Dendritic cell treated with granulocyte-macrophage colony-stimulating factor and Interleukin-4, amounts not matched to agents 40 ng/mL and 50 ng/mL, for 4 days (primary cell): ENCODE results near the gene ZSCAN10.
"Not testable (repeated sequence)": the region's sequence is repeated elsewhere in the genome, so short reads cannot be mapped to it uniquely, and the experiment has no call there.

Source experiments
- H3K27ac Mint-ChIP-seq: one replicate; pipeline ENCODE4 v1.8.0; 2022; ENCODE audit warnings: mild to moderate bottlenecking, mixed read lengths
- H3K27me3 Mint-ChIP-seq: one replicate; pipeline ENCODE4 v1.8.0; 2022; ENCODE audit warnings: mild to moderate bottlenecking, mixed read lengths
- H3K36me3 Mint-ChIP-seq: one replicate; pipeline ENCODE4 v1.8.0; 2022; ENCODE audit warnings: low read depth, mixed read lengths
- H3K4me1 Mint-ChIP-seq: one replicate; pipeline ENCODE4 v1.8.0; 2022; ENCODE audit warnings: low read depth, mixed read lengths
- H3K4me3 Mint-ChIP-seq: one replicate; pipeline ENCODE4 v1.8.0; 2022; ENCODE audit warnings: mild to moderate bottlenecking, moderate library complexity, mixed read lengths
- H3K9me3 Mint-ChIP-seq: one replicate; pipeline ENCODE4 v1.8.0; 2022; ENCODE audit warnings: mixed read lengths
- intact Hi-C: fragments of 100-400 bp; cut with micrococcal nuclease; formaldehyde crosslinking; loops from one replicate; pipeline ENCODE4 v1.15.0; 2022

Gene ZSCAN10

DNA sequence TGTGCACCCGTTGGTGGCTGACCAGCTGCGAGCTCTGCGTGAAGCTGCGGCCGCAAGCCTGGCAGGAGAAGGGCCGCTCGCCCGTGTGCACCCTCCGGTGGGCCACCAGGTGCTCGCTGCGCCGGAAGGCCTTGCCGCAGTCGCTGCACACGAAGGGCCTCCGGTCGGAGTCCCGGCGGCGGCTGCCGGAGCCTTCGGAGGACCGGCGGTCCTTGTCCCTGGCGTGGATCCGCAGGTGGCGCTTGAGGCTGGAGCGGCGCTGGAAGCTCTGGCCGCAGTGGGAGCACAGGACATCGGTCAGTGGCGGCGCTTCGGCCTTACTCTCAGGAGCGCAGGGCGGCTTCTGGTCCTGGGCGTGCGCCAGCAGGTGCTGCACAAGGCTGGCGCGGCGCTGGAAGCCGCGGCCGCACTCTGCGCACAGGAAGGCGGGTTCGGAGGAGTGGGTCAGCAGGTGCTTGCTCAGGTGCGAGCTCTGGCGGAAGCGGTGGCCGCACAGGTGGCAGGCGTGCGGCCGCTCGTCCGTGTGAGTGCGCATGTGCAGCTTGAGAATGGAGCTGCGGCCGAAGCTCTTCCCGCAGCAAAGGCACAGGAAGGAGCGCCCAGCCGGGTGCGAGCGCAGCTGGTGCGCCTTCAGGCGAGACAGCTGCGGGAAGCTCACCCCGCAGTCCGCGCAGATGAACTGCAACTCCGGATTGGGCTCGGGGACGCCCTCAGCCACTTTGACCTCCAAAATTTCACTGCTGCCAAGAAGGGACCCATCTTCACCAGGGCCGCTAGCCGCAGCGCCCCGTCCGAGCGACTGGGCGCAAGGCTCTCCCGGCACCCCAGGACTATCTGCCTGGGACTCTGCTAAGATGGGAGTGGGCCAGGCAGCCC, 9.1 kb downstream of the ZSCAN10 start:
- Mint-ChIP-seq H3K4me3 (no peak overlapping the region), H3K27ac (no peak overlapping the region), H3K27me3 (peaks cover 14% of the 10 kb centered on the region), H3K9me3 (no peaks in the 10 kb centered on the region), H3K36me3 (no peaks in the 10 kb centered on the region), H3K4me1 (peaks cover 40% of the 10 kb centered on the region)
- intact Hi-C loops = no loop called here

DNA sequence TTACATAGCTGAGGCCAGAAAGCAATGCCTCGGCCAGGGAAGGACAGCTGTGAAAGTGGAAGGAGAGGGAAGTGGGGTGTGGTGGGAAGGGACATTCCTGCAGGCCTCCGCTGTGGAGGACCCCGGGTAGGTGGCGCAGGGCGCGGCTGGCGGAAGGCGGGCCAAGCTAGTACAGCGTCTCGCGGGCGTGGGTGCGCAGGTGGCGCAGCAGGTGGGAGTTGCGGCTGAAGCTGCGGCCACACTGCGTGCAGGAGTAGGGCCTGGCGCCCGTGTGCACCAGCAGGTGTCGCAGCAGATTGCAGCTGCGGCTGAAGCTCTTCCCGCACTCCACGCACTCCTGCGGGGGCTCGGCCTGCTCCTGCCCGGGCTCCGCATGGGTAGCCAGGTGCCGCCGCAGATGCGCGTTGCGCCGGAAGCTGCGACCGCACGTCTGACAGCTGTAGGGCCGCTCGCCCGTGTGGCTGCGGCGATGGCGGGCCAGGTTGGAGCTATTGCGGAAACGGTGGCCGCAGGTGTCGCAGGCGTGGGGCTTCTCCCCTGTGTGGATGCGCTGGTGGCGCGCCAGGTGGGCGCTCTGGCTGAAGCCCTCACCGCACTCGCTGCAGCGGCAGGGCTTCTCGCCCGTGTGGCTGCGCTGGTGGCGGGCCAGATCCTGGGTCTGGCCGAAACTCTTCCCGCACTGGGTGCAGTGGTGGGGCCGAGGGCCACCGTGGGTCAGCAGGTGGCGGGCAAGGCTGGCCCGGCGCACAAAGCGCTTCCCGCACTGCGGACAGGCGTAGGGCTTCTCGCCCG, 10.0 kb downstream of the ZSCAN10 start:
- Mint-ChIP-seq H3K36me3 (peaks cover 6% of the 10 kb centered on the region), H3K27ac (no peak overlapping the region), H3K4me1 (peaks cover 40% of the 10 kb centered on the region), H3K9me3 (no peaks in the 10 kb centered on the region), H3K27me3 (peaks cover 14% of the 10 kb centered on the region), H3K4me3 (no peak overlapping the region)
- intact Hi-C loops = no loop called here

GRCh38 chr16:3088450-3088849, 10.6 kb downstream of the ZSCAN10 start:
- Mint-ChIP-seq H3K4me1 (peaks cover 40% of the 10 kb centered on the region), H3K9me3 (no peaks in the 10 kb centered on the region), H3K27me3 (peaks cover 14% of the 10 kb centered on the region), H3K4me3 (no peak overlapping the region), H3K36me3 (peaks cover 13% of the 10 kb centered on the region), H3K27ac (peak overlapping the region; percentile 89)
- intact Hi-C loops = no loop called here

GRCh38 chr16:3087243-3088235, 11.6 kb downstream of the ZSCAN10 start:
- peaks cover 40% of the 10 kb centered on the region for H3K4me1 Mint-ChIP-seq
- H3K27ac Mint-ChIP-seq = peak overlapping the region; percentile 89
- peak overlapping the region; percentile 81 for H3K4me3 Mint-ChIP-seq
- intact Hi-C loops = no loop called here
- no peaks in the 10 kb centered on the region for H3K9me3 Mint-ChIP-seq
- peaks cover 22% of the 10 kb centered on the region for H3K36me3 Mint-ChIP-seq
- H3K27me3 Mint-ChIP-seq = peaks cover 9% of the 10 kb centered on the region

DNA sequence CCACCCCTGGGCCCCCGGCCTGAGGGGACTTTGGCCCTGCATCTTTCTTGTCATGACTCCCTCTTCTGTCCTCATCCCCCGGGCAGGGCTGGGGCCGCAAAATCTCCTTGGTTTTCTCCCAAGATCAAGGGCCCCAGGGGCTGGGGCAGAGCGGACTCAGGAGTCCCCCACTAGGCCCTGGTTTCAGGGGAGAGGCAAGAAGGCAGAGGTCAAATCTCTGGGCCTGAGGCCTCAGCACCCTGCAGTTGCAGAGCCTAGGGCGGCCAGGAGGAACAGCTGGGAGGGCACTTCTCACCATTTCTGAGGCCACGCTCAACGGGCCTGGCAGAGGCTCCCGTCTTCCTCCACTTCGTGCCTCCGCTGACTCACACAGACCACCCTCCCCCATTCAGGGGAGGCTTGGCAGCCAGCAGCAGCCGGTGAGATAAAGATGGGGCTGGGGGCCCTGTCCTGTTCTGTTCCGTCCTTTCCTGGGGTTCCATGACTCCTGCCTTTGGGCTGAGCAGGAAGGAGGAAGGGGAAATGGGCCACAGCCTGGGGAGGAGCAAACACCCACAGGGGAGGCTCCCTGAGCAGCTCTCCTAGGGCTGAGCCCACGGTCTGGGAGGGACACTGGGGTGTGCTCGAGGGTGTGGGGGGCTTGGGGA, 12.4 kb downstream of the ZSCAN10 start:
- Mint-ChIP-seq H3K36me3 (peaks cover 28% of the 10 kb centered on the region), H3K4me1 (peaks cover 40% of the 10 kb centered on the region), H3K27ac (peak overlapping the region; percentile 89), H3K27me3 (peaks cover 2% of the 10 kb centered on the region), H3K9me3 (no peaks in the 10 kb centered on the region), H3K4me3 (peak overlapping the region; percentile 81)
- intact Hi-C loops = no loop called here

DNA sequence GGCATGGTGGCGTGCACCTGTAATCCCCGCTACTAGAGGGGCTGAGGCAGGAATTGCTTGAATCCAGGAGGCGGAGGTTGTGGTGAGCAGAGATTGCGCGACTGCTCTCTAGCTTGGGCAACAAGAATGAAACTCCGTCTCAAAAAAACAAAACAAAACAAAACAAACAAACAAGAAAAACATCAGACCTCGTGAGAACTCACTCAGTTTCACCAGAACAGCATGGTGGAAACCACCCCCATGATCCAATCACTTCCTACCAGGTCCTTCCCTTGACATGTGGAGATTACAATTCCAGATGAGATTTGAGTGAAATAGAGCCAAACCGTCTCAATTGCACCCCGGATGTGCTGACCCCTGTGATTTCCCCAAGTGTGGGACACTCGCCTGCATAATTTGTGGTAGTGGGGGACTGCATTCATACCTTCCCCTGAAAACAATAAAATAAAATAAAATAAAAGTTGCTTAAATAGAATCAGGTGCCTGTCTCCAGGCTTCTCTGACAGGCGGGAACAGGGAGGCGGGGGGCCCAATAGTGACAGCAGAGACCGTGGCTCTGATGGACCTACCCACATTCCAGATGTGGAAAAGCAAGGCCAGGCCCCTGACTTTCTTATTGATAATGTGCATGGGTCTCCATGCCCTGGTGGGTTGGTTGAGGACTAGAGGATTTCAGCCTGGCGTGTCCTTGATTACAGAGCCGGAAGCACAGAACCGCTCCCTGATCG, 13.1 kb downstream of the ZSCAN10 start:
- Mint-ChIP-seq H3K27me3 (peaks cover 2% of the 10 kb centered on the region), H3K4me3 (peak overlapping the region; percentile 81), H3K36me3 (peaks cover 32% of the 10 kb centered on the region), H3K4me1 (peaks cover 40% of the 10 kb centered on the region), H3K27ac (peak overlapping the region; percentile 89), H3K9me3 (no peaks in the 10 kb centered on the region)
- intact Hi-C loops = no loop called here

DNA sequence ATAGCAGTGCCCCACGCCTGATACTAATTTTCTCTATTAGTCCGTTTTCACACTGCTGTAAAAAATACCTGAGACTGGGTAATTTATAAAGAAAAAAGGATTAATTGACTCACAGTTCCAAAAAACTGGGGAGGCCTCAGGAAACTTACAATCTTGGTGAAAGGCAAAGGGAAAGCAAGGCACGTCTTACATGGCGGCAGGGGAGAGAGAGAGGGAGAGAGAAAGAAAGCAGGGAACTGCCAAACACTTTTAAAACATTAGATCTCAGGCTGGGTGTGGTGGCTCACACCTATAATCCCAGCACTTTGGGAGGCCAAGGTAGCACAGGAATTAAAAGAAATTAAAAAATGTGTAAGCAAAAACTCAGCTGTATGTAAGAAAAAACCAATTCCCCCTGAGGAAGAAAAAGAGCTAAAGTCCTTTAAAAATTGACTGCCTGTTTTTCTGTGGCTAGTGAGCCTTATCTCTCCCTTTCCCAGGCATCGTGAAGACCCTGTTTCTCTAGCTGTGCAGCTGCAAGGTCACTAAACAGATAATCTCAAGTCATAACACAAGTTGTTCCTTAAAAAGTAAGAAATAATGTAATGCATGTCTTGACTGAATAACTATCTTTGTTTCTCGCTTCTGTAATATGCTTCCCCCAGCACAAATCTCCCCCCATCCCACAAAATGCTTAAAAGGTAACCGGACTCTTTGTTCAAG, 14.0 kb downstream of the ZSCAN10 start:
- peaks cover 42% of the 10 kb centered on the region for H3K36me3 Mint-ChIP-seq
- H3K9me3 Mint-ChIP-seq = no peaks in the 10 kb centered on the region
- peaks cover 40% of the 10 kb centered on the region for H3K4me1 Mint-ChIP-seq
- intact Hi-C loops = no loop called here
- no peaks in the 10 kb centered on the region for H3K27me3 Mint-ChIP-seq
- peak overlapping the region; percentile 81 for H3K4me3 Mint-ChIP-seq
- H3K27ac Mint-ChIP-seq = peak overlapping the region; percentile 89

GRCh38 chr16:3084491-3084890, 14.6 kb downstream of the ZSCAN10 start:
- H3K36me3 Mint-ChIP-seq = peaks cover 48% of the 10 kb centered on the region
- H3K27me3 Mint-ChIP-seq = no peaks in the 10 kb centered on the region
- intact Hi-C loops = no loop called here
- no peaks in the 10 kb centered on the region for H3K9me3 Mint-ChIP-seq
- peaks cover 40% of the 10 kb centered on the region for H3K4me1 Mint-ChIP-seq
- H3K27ac Mint-ChIP-seq = no peak overlapping the region
- no peak overlapping the region for H3K4me3 Mint-ChIP-seq

- H3K36me3 Mint-ChIP-seq = peaks cover 54% of the 10 kb centered on the region
- H3K4me3 Mint-ChIP-seq, H3K27me3 Mint-ChIP-seq, H3K9me3 Mint-ChIP-seq, H3K27ac Mint-ChIP-seq, intact Hi-C loops: not testable (repeated sequence)
- peaks cover 40% of the 10 kb centered on the region for H3K4me1 Mint-ChIP-seq
Measured at GRCh38 chr16:3083408-3083807, 15.7 kb downstream of the ZSCAN10 start.

GRCh38 chr16:3081957-3082356, 17.1 kb downstream of the ZSCAN10 start:
- H3K9me3 Mint-ChIP-seq, H3K4me3 Mint-ChIP-seq, intact Hi-C loops, H3K27ac Mint-ChIP-seq, H3K27me3 Mint-ChIP-seq: not testable (repeated sequence)
- Mint-ChIP-seq H3K4me1 (peaks cover 25% of the 10 kb centered on the region), H3K36me3 (peaks cover 66% of the 10 kb centered on the region)

DNA sequence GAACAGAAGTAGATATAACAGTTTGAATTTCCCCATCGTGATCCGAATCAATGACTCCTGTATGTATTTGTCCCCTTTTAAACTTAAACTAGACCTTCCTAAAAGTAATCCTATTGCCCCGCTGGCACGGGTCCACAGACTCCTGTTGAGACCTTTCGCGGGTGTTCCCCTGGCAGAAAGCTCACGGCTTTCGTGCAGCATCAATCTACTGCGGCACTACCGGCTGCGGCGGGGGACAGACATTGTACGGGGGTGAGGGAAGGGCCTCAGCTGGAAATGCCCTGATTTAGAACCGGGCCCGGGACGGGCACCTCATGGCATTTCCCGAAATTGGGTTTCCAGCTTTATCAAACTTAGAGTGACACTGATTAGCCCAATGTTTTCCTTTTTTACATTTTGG, 19.1 kb downstream of the ZSCAN10 start:
- H3K36me3 Mint-ChIP-seq = peaks cover 74% of the 10 kb centered on the region
- peaks cover 13% of the 10 kb centered on the region for H3K4me1 Mint-ChIP-seq
- H3K9me3 Mint-ChIP-seq = no peaks in the 10 kb centered on the region
- intact Hi-C loops = no loop called here
- H3K27ac Mint-ChIP-seq = no peak overlapping the region
- H3K4me3 Mint-ChIP-seq = no peak overlapping the region
- H3K27me3 Mint-ChIP-seq = no peaks in the 10 kb centered on the region

DNA sequence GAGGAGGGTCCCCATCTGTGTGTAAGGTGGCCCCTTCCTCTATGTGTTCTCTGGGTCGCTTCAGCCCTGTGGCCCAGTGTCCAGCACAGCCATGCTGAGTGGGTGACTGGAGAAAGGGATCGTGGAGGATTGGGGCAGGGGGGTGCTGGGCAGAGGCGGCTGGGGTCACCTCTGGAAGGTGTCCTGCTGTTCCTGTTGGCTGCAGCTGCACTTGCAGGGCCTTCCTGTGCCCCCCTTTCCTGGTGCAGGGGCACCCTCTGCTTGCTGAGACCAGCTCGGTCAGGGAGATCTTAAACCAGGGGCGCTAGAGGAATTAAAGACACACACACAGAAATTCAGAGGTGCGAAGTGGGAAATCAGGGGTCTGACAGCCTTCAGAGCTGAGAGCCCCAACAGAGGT, 22.5 kb downstream of the ZSCAN10 start:
- no peaks in the 10 kb centered on the region for H3K9me3 Mint-ChIP-seq

More for the DNA sequence above, 22.5 kb downstream of the ZSCAN10 start:
- no peak overlapping the region for H3K27ac Mint-ChIP-seq
- intact Hi-C loops = no loop called here
- peaks cover 3% of the 10 kb centered on the region for H3K27me3 Mint-ChIP-seq
- no peak overlapping the region for H3K4me3 Mint-ChIP-seq
- peaks cover 36% of the 10 kb centered on the region for H3K4me1 Mint-ChIP-seq
- peaks cover 46% of the 10 kb centered on the region for H3K36me3 Mint-ChIP-seq
